Temporal lobe (tissue), 2 donors: ENCODE measurements around the gene SAFB. TPM values are rescaled to one million over a fixed set of nuclear protein-coding genes. Genes with fewer than 3 reads are reported as not detected.

Experiments
- small RNA-seq: library from RNA; depleted of rRNA; stranded (forward); fragments of <200 nt; gene quantifications from one replicate; pipeline ENCODE3, GENCODE V24; 2014; ENCODE audit warnings: low replicate concordance
- total RNA-seq: library from RNA; depleted of rRNA; stranded (reverse); fragments of >200 nt; gene quantifications from one replicate; pipeline ENCODE4 v1.2.3, GENCODE V29; 2014

The SAFB gene
- total RNA-seq, 1 donor from 2014 or later = 79.7 TPM

Small RNA genes within 50 kb of the gene (small RNA-seq; reads per million reads assigned to genes)
- gene SNRPEP4 = not detected

Other genes with a start within 250 kb of the SAFB start
- gene ZNRF4, start 167.7 kb upstream of the SAFB start, total RNA-seq = not detected
- gene TINCR, start 55.1 kb upstream of the SAFB start, total RNA-seq = 0.49 TPM
- gene SAFB2, start 307 bp upstream of the SAFB start, total RNA-seq = 32.9 TPM
- 14.8 TPM for gene MICOS13, start 57.4 kb downstream of the SAFB start, total RNA-seq
- gene HSD11B1L, start 57.9 kb downstream of the SAFB start, total RNA-seq = 23.4 TPM
- gene RPL36, start 67.2 kb downstream of the SAFB start, total RNA-seq = 201 TPM
- gene LONP1, start 97.1 kb downstream of the SAFB start, total RNA-seq = 37.4 TPM
- 0.25 TPM for gene CATSPERD, start 97.6 kb downstream of the SAFB start, total RNA-seq
- 0.25 TPM for gene PRR22, start 161.7 kb downstream of the SAFB start, total RNA-seq
- gene DUS3L, start 168.1 kb downstream of the SAFB start, total RNA-seq = 12.0 TPM
- gene NRTN, start 182.0 kb downstream of the SAFB start, total RNA-seq = 0.25 TPM
- not detected for gene FUT6, start 216.6 kb downstream of the SAFB start, total RNA-seq
- gene FUT3, start 228.4 kb downstream of the SAFB start, total RNA-seq = 0.25 TPM
- not detected for gene FUT5, start 247.5 kb downstream of the SAFB start, total RNA-seq